Glutamatergic neuron (in vitro differentiated cells): ENCODE measurements around the gene CHST4. TPM values are rescaled to one million over a fixed set of nuclear protein-coding genes. Genes with fewer than 3 reads are reported as not detected.
"Not testable (repeated sequence)": the region's sequence is repeated elsewhere in the genome, so short reads cannot be mapped to it uniquely, and the experiment has no call there.

Experiments used
- DNase-seq: peaks from one replicate; pipeline ENCODE4 v3.0.0; 2022
- H3K27ac Mint-ChIP-seq: one replicate; pipeline ENCODE4 v1.8.0; 2020; ENCODE audit warnings: mild to moderate bottlenecking, mixed read lengths, inconsistent platforms; ENCODE audit not compliant: unreplicated experiment
- H3K27me3 Mint-ChIP-seq: one replicate; pipeline ENCODE4 v1.8.0; 2020; ENCODE audit warnings: mild to moderate bottlenecking, moderate library complexity, mixed read lengths, inconsistent platforms; ENCODE audit not compliant: unreplicated experiment
- H3K36me3 Mint-ChIP-seq: one replicate; pipeline ENCODE4 v1.8.0; 2020; ENCODE audit warnings: mild to moderate bottlenecking, mixed read lengths, inconsistent platforms; ENCODE audit not compliant: unreplicated experiment
- H3K4me1 Mint-ChIP-seq: one replicate; pipeline ENCODE4 v1.8.0; 2020; ENCODE audit warnings: mild to moderate bottlenecking, low read depth, mixed read lengths, inconsistent platforms; ENCODE audit not compliant: unreplicated experiment
- H3K4me3 Mint-ChIP-seq: one replicate; pipeline ENCODE4 v1.8.0; 2020; ENCODE audit warnings: mild to moderate bottlenecking, mixed read lengths, inconsistent platforms; ENCODE audit not compliant: unreplicated experiment
- H3K9me3 Mint-ChIP-seq: one replicate; pipeline ENCODE4 v1.8.0; 2020; ENCODE audit warnings: mild to moderate bottlenecking, moderate library complexity, mixed read lengths, inconsistent platforms; ENCODE audit not compliant: unreplicated experiment
- CTCF ChIP-seq: fragments of 200-600 bp; sonication (generic); IDR thresholded peaks from one replicate; pipeline ENCODE4 v1.5.0; 2021; ENCODE audit not compliant: partially characterized antibody, unreplicated experiment
- total RNA-seq: library from RNA; stranded (reverse); fragmentation: NEBNext Ultra II Directional; extraction: Animal tissue kit (Norgen Biotek cat#: 25700); gene quantifications from one replicate; pipeline ENCODE4 v1.2.1, GENCODE V29; 2021; ENCODE audit not compliant: unreplicated experiment

The CHST4 gene
- total RNA-seq, 1 donor from 2014 or later, result not detected

DNA sequence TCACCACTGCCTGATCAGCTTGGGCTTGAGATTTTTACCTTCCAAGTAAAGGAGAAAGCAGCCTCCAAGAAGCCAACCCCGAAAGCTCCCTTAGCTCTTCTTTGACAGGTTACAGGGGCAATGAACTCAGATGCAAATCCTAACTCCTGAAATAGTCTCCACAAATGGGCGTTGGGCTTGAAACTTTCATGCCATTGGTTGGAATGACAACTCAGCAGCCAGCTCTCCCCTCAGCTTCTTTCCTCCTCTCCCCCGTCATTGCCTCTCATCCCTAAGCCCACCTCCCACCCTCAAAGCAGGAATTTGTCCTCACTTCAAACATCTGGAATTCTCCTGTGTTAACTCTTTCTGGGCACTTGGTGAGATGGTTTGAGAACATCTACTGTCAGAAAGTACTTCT is 50.7 kb downstream of the CHST4 start, which contains the start of gene TAT:
Gene TAT, minus strand, starts transcription at position 122 of the 400 bp plus-strand sequence. CDS start 677 bp downstream, outside the sequence.
- no peaks in the 10 kb centered on the region for H3K36me3 Mint-ChIP-seq
- H3K27ac Mint-ChIP-seq, result no peak within 1 kb of the TSS
- no peaks in the 10 kb centered on the region for H3K4me1 Mint-ChIP-seq
- no peak within 1 kb of the TSS for H3K4me3 Mint-ChIP-seq
- DNase-seq, result no peak
- TF ChIP-seq CTCF, result no peak
- H3K9me3 Mint-ChIP-seq, result no peaks in the 10 kb centered on the region
- no peaks in the 10 kb centered on the region for H3K27me3 Mint-ChIP-seq

- not testable (repeated sequence) for H3K4me3 Mint-ChIP-seq, H3K4me1 Mint-ChIP-seq, H3K27ac Mint-ChIP-seq, DNase-seq, H3K36me3 Mint-ChIP-seq, H3K9me3 Mint-ChIP-seq, H3K27me3 Mint-ChIP-seq
These were observed 56.3 kb downstream of the CHST4 start for GRCh38 chr16:71582553-71582848.

DNA sequence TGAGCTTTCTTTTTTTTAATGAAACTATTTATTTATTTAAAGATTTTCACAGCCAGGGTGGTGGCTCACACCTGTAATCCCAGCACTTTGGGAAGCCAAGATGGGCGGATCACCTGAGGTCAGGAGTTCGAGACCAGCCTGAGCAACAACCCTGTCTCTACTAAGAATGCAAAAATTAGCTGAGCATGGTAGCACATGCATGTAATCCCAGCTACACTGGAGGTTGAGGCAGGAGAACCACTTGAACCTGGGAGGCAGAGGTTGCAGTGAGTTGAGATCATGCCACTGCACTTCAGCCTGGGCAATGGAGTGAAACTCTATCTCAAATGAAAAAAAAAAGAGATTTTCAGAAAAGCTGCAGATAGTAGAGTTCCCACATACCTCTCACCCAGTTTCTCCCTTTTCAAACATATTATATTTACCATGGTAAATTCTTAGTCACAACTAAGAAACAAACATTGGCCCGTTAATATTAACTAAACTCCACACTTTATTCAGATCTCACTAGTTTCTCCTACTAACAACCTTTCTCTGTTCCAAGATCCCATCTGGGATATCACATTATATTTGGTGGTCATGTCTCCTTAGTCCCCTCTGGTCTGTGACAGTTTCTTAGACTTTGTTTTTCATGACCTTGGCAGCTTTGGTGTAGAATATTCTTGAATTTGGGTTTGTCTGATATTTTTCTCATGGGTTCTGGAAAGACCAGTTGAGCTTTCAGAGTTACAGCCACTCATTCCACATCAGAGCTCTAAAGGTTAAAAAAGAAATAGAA is 58.5 kb downstream of the CHST4 start:
- Mint-ChIP-seq H3K27ac (no peak overlapping the region), H3K4me1 (no peaks in the 10 kb centered on the region), H3K4me3 (no peak overlapping the region), H3K9me3 (peaks cover 2% of the 10 kb centered on the region), H3K27me3 (peaks cover 2% of the 10 kb centered on the region), H3K36me3 (no peaks in the 10 kb centered on the region)
- no peak for TF ChIP-seq CTCF
- DNase-seq, result no peak

GRCh38 chr16:71585318-71585703 is 59.1 kb downstream of the CHST4 start:
- H3K36me3 Mint-ChIP-seq, result no peaks in the 10 kb centered on the region
- no peak overlapping the region for H3K4me3 Mint-ChIP-seq
- peaks cover 2% of the 10 kb centered on the region for H3K27me3 Mint-ChIP-seq
- H3K27ac Mint-ChIP-seq, result no peak overlapping the region
- no peaks in the 10 kb centered on the region for H3K4me1 Mint-ChIP-seq
- DNase-seq, result no peak
- H3K9me3 Mint-ChIP-seq, result peaks cover 2% of the 10 kb centered on the region
- no peak for TF ChIP-seq CTCF

Other genes with a start within 250 kb of the CHST4 start
- gene CMTR2, start 237.0 kb upstream of the CHST4 start, total RNA-seq, result 14.7 TPM
- 0.39 TPM for gene CALB2, start 167.7 kb upstream of the CHST4 start, total RNA-seq
- gene TLE7, start 84.4 kb upstream of the CHST4 start, total RNA-seq, result not detected
- 17.3 TPM for gene ZNF23, start 64.2 kb upstream of the CHST4 start, total RNA-seq
- 9.3 TPM for gene ZNF19, start 37.1 kb upstream of the CHST4 start, total RNA-seq
- not detected for gene TAT, start 50.7 kb downstream of the CHST4 start, total RNA-seq
- 0.25 TPM for gene MARVELD3, start 99.8 kb downstream of the CHST4 start, total RNA-seq
- gene PHLPP2, start 198.3 kb downstream of the CHST4 start, total RNA-seq, result 8.1 TPM